Ectodermal cell (in vitro differentiated cells): ENCODE data around the gene ORM1.

Experiments used
- H3K27ac ChIP-seq: 2 replicates; pipeline ENCODE4 v1.7.0; 2013; ENCODE audit warnings: mild to moderate bottlenecking, low read depth, low read length; ENCODE audit not compliant: insufficient read depth, poor library complexity, severe bottlenecking
- H3K27me3 ChIP-seq: 2 replicates; pipeline ENCODE4 v1.7.0; 2013; ENCODE audit warnings: mild to moderate bottlenecking, low read length; ENCODE audit not compliant: insufficient read depth, control insufficient read depth, poor library complexity, severe bottlenecking
- H3K36me3 ChIP-seq: one replicate; pipeline ENCODE4 v1.7.0; 2013; ENCODE audit warnings: low read length; ENCODE audit not compliant: control insufficient read depth, insufficient read depth
- H3K4me1 ChIP-seq: one replicate; pipeline ENCODE4 v1.7.0; 2013; ENCODE audit warnings: low read length; ENCODE audit not compliant: control insufficient read depth, insufficient read depth
- H3K4me3 ChIP-seq: 2 replicates; pipeline ENCODE4 v1.7.0; 2013; ENCODE audit warnings: low read depth, low read length, control low read depth; ENCODE audit not compliant: insufficient read depth
- H3K9me3 ChIP-seq: 2 replicates; pipeline ENCODE4 v1.7.0; 2013; ENCODE audit warnings: mild to moderate bottlenecking, low read length, moderate library complexity; ENCODE audit not compliant: control insufficient read depth
- WGBS, 2 experiments: methylation state at CpG; one replicate each; pipeline ENCODE4 v1.1.7; 2013; ENCODE audit warnings: missing lambda C conversion rate in 2 of 2; 5-methylcytosine and 5-hydroxymethylcytosine counted together

The ORM1 gene

DNA sequence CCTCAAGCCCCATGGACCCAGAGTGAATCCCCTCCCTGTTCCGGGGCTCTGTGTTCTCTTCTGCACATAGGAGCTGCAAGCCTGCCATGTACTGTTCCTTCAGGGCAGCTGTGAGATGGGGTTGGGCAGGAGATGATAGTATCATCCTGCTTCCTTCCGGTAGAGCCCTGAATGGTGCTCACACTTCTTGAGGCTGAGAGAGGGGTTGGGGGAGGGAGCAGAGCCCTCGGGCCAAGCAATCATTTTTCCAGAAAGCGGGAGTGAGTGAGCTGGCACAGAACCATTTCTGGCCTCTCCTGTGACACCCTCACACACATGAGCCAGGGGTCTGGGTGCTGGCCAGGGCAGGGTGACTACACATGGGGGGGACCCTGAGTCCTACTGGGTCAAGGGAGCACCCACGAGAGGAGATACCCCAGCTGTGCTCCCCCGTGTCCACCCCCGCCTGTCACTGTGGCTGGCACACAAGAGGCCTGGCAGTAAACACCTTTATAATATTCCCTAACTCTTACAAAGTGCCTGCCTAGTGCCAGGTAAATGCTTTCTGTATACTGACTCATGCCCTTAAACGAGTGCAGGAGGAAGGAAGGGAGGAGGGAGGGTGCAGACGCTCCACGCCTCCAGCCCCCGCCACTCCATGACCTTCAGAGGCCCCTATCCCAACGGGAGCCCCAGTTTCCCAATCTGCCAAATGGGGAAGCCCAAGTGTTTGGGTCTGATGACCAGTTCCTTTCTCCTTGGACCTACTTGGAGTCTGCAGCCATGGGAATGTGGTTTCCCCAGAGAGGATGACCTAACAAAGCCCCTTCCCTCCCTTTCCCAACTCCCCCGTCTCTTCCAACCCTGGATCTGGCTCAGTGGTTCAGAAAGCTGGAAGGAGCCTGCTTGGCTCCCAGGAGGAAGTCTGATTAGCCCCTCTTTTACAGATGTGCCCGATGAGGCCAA lies 49.3 kb downstream of the ORM1 start:
- Histone ChIP-seq H3K9me3 (no peaks in the 10 kb centered on the region), H3K4me1 (peaks cover 25% of the 10 kb centered on the region), H3K4me3 (no peak overlapping the region), H3K27ac (no peak overlapping the region), H3K36me3 (peaks cover 3% of the 10 kb centered on the region), H3K27me3 (no peaks in the 10 kb centered on the region)
- WGBS, 2 experiments: 73 to 78% methylated on average over 14 of the region's 14 CpGs

DNA sequence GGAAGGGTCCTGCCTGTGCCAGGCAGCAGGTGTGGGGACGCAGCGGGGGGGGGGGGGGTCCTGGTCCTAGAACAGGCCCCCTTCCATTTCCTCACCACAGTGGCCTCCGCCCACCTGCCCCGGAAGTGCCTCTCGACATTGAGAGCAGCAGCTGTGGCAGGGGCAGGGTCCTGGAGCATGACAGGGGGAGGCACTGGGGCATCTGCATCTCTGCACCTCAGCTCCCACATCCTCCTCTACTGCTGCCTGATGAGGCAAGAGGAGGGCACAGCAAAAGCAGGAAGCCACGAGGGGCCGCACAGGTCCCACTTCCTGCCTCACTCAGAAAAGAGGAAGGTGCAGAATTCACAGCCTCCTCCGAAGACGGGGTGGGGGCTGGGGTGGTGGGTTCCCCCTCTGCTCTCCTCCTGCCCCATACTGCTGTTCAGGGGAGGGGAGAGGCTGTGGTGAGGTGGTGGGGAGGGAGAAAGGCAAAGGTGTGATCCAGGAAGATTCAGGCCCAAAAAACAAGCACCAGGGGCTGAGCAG lies 50.1 kb downstream of the ORM1 start:
- no peak overlapping the region for H3K4me3 ChIP-seq
- no peaks in the 10 kb centered on the region for H3K9me3 ChIP-seq
- H3K4me1 ChIP-seq: peaks cover 25% of the 10 kb centered on the region
- H3K27me3 ChIP-seq: no peaks in the 10 kb centered on the region
- H3K27ac ChIP-seq: no peak overlapping the region
- 82 to 86% methylated on average over 8 to 9 of the region's 9 CpGs for WGBS, 2 experiments
- H3K36me3 ChIP-seq: peaks cover 4% of the 10 kb centered on the region

DNA sequence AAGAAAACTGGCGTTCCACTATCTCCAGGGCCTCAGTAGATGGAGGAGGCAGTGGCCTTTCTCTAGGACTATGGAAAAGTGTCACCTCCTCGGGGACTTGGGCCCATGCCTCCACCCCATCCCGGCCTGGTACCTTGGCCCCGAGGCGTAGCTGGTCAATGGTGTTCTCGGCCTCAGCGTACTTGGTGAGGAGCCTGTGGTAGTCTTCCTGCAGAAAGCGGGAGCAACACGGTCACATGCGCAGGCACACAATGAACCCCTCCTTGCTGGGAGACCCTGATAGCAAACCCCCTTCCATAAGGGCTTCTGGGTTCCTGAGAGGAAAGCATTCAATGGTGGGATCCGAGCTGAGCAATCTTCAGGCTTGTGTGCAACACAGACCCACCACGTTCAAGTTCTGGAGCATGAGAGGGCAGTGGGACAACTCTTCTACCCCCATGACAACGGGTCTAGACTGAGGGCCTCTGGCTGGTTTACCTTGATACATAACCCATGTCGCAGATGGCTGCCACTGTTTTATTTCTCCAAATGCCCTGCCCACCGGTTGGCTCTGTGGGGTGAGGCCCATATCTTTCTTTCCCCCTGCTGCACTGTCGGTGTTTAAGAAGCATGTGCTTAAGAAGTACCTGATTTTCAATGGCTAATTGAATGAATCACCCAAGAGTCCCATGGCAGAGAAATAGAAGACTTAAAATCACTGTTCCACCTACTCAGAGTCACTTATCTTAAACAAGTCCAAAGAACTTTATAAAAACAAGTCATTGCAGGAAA lies 51.2 kb downstream of the ORM1 start:
- no peak overlapping the region for H3K27ac ChIP-seq
- H3K36me3 ChIP-seq: peaks cover 4% of the 10 kb centered on the region
- H3K27me3 ChIP-seq: no peaks in the 10 kb centered on the region
- no peaks in the 10 kb centered on the region for H3K9me3 ChIP-seq
- 94 to 95% methylated on average over 16 of the region's 16 CpGs for WGBS, 2 experiments
- H3K4me3 ChIP-seq: no peak overlapping the region
- H3K4me1 ChIP-seq: peaks cover 25% of the 10 kb centered on the region

DNA sequence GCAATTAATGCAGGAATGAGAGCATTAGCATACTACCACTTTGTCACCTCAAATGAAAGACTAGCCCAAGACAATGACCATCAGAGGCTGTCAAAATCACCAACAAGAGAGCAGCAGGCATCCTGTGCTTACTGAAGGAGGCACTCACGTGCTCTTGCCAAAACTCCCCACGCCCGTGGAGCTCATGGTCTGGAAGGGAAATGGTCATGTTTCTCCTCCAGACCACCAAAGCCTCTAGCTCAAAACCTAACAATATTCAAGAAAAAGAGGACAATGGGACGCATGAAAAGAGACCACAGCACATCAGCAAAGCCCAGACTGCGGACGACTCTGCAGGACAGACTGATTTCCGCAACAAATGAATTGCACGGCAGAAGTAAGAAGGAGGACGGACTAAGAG lies 52.0 kb downstream of the ORM1 start:
- Histone ChIP-seq H3K9me3 (no peaks in the 10 kb centered on the region), H3K4me3 (no peak overlapping the region), H3K27ac (no peak overlapping the region), H3K27me3 (no peaks in the 10 kb centered on the region), H3K4me1 (peaks cover 21% of the 10 kb centered on the region), H3K36me3 (peaks cover 4% of the 10 kb centered on the region)
- 53 to 58% methylated on average over 9 of the region's 9 CpGs for WGBS, 2 experiments

DNA sequence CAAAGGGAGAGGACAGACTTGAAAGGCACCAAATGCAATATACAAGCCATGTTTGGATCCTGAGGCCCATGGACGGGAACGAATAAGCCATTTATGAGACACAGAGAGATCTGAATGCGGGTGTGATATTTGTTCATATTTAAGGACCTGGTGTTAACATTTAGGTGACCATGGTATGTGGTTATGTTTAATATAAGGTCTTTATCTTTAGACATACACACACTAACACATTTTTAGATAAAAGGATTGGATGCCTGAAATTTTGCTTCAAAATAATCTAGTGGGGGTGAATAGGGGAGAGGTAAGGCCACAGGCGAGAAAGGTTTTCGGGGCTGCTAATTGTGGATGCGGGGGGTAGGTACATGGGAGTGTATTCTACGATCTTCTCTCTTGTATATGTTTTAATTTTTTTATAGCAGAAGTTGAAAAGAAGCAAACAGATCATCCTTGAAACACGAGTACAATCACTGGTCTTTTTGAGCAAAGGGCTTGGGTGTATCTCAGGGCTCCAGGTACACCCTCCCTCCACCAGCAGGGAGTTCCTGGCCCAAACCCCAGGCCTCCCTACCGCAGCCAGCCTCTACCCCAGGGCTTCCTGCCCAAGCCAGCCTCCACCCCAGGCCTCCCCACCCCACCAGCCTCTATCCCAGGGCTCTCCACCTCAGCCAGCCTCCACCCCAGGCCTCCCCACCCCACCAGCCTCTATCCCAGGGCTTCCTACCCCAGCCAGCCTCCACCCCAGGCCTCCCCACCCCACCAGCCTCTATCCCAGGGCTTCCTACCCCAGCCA lies 52.7 kb downstream of the ORM1 start:
- H3K27me3 ChIP-seq: no peaks in the 10 kb centered on the region
- no peak overlapping the region for H3K27ac ChIP-seq
- peaks cover 4% of the 10 kb centered on the region for H3K36me3 ChIP-seq
- H3K4me1 ChIP-seq: peaks cover 14% of the 10 kb centered on the region
- no peaks in the 10 kb centered on the region for H3K9me3 ChIP-seq
- H3K4me3 ChIP-seq: no peak overlapping the region
- 86 to 91% methylated on average over 9 of the region's 9 CpGs for WGBS, 2 experiments
